Fibroblast of pulmonary artery (primary cell): Measurements from ENCODE around the gene RRAS2.

Source experiments
- DNase-seq: peaks from one replicate; pipeline ENCODE4 v3.0.0-alpha.2; 2010; ENCODE audit warnings: low read depth
- H3K4me3 ChIP-seq: replicated peaks from 2 replicates; pipeline ENCODE4 v1.5.1; 2011; ENCODE audit warnings: low read depth, mild to moderate bottlenecking, control low read depth, low read length, moderate library complexity
- TF ChIP-seq, protein P1 (sequence below): IDR thresholded peaks from 2 replicates; pipeline ENCODE4 v1.5.1; 2011; ENCODE audit warnings: mild to moderate bottlenecking, control low read depth, low read length, inconsistent platforms; ENCODE audit errors: missing control alignments

RRAS2 gene

DNA sequence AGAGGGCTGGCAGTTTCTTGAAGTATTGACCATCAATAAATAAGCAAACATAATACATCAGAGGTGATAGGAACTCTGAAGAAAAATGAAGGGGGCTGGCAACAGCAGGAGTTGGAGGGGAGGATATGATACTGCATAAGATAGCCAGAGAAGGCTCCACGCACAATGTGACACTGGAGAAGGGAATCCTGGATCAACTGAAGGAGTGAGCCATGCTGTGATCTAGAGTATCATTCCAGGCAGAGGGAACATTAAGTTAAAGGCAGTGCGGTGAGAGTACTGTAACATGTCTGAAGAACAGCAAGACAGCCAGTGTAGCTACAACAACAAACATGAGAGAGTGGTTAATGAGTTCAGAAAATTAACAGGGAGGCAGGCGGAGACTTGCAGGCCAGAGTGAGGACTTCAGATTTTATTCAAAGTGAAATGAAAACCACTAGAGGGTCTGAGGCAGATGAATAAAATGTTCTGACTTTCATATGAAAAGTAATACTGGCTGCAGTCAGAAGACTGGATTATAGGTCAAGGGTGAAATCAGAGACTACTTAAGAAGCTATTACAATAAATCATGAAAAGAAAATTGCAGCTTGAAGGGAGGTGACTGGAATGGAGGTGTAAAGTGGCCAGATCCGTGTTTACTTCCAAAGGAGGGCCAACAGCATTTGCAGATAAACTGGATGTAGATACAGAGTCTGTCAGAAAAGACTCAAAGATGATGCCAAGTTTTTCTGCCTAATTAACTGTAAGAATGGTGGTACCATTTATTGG is 49.4 kb downstream of the RRAS2 start:
- TF ChIP-seq, protein P1, sequence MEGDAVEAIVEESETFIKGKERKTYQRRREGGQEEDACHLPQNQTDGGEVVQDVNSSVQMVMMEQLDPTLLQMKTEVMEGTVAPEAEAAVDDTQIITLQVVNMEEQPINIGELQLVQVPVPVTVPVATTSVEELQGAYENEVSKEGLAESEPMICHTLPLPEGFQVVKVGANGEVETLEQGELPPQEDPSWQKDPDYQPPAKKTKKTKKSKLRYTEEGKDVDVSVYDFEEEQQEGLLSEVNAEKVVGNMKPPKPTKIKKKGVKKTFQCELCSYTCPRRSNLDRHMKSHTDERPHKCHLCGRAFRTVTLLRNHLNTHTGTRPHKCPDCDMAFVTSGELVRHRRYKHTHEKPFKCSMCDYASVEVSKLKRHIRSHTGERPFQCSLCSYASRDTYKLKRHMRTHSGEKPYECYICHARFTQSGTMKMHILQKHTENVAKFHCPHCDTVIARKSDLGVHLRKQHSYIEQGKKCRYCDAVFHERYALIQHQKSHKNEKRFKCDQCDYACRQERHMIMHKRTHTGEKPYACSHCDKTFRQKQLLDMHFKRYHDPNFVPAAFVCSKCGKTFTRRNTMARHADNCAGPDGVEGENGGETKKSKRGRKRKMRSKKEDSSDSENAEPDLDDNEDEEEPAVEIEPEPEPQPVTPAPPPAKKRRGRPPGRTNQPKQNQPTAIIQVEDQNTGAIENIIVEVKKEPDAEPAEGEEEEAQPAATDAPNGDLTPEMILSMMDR, result no peak
- H3K4me3 ChIP-seq, result no peak overlapping the region
- no peak for DNase-seq

DNA sequence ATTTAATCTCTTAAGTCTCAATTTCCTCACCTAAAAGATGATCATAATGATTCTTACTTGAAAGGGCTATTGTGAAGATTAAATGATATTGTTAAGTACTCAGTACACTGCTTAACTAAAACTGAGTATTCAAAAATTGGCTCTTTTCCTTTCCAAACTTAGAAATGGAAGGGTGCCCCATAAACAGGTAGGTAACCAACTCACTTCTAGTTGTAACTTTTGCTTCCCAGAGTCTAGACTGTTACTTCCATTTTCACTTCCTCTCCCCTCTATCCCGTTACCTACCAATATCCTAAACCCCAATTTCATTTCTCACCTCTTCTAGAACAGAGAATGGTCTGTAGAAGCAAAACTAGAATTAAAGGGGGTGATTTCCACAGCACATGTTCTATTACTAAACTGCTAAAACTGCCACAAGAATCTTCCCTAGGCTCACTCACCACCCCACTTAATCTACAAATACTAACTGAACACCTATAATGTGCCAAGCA is 50.0 kb downstream of the RRAS2 start:
- H3K4me3 ChIP-seq, result no peak overlapping the region
- TF ChIP-seq, protein P1, result no peak
- no peak for DNase-seq

DNA sequence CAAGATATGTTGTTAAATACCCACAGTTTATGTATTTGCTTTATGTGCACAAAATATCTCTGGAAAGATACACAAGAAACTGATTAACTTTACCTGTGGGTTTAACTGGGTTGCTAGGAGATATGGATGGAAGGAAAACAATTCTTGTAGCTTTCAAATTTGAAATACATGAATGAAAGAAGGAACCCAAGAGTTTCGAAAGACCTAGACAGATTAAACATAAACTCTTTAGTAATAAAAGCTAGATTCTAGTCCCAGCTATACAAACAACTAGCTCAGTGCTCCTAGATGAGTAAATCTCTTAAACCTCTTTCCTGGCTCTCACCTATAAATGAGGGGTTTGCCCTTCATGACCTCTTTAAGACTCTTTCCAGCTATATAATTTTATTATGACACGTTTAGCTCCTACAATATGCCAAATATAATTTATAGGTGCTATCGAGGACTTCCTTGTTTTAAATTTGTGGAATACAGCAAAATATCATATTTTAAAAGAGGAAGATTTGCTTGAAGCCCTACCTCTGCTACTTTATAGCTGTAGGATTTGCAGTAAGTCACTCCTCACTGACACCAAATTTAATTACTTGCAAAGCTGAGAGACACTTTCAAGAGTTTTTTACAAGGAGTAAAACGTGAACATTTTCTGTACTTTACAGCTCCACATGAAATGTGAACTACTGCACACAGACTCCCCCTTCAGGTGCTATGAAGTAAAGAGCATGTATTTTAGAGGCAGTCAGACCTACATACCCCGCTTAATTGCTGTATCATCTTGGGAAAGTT is 50.7 kb downstream of the RRAS2 start:
- DNase-seq, result peak; percentile 66
- H3K4me3 ChIP-seq, result no peak overlapping the region
- TF ChIP-seq, protein P1, result peak; percentile 87

DNA sequence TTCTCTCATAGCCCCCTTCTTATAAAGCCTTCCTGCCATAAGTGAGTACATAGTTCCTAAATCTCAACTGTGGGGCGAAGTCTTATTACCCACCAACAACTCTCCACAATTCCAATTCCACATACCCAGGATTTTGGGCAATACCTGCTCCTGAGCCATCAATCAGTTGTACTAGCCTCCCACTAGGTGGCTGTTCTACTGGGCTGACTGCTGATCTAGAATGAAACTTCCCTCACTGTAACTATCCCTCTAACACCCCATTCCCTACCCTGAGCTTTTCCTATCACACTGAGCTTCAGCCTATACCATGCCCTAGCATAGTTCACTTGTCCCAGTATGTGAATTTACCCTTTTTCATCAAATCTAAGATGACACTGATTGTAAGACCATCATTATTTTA is 52.5 kb downstream of the RRAS2 start:
- TF ChIP-seq, protein P1, result peak; percentile 13
- no peak for DNase-seq

DNA sequence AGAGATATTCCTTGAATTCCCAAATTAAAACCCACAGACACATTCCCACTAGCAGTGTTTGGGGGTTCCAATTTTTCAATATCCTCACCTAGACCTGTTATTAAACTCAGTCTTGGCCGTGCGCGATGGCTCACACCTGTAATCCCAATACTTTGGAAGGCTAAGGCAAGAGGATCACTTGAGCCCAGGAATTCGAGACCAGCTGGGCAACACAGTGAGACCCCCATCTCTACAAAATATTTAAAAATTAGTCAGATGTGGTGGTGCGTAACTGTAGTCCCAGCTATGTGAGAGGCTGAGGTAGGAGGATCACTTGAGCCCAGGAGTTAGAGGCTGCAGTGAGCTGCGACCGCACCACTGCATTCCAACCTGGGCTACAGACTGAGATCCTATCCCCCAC is 53.3 kb downstream of the RRAS2 start:
- DNase-seq, result no peak
- TF ChIP-seq, protein P1, result no peak
- H3K4me3 ChIP-seq, result no peak overlapping the region

More for the DNA sequence above, 52.5 kb downstream of the RRAS2 start:
- no peak overlapping the region for H3K4me3 ChIP-seq

DNA sequence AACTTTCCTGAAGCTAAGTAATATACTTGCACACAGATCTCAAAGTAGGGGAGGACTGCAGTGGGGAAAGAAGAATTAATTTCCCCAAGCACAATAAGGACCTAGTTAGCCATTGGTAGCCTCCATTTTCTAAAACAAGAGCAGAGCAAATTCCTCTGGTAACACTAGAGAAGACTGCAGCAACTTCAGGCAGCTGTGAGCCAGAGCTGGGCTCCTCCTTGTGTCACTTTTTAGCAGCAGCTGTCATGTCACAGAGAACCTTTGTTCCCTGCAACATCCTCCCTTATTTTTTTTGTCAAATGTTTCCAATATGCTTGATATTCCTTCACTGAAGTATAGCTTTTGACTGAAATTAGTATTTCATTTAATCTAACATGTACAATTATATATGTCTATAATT is 54.4 kb downstream of the RRAS2 start:
- no peak overlapping the region for H3K4me3 ChIP-seq
- no peak for DNase-seq
- TF ChIP-seq, protein P1, result no peak
